HG03469 (cell line): Measurements from ENCODE around the gene C13orf42.
A peak's percentile ranks its signal among the peaks of the same experiment; 100 is the strongest.
"Not testable (repeated sequence)": the region's sequence is repeated elsewhere in the genome, so short reads cannot be mapped to it uniquely, and the experiment has no call there.

Experiments
- ATAC-seq: cut with Tn5 transposase; IDR thresholded peaks from one replicate; pipeline ENCODE4 v1.9.1; 2021; ENCODE audit warnings: mild to moderate bottlenecking, moderate library complexity, moderate number of reproducible peaks; ENCODE audit not compliant: unreplicated experiment

C13orf42 gene

GRCh38 chr13:51122868-51123566, 11.9 kb upstream of the C13orf42 start:
- no peak for ATAC-seq

- ATAC-seq, result not testable (repeated sequence)
Observed at GRCh38 chr13:51120873-51121272, 9.8 kb upstream of the C13orf42 start.

- ATAC-seq, result no peak
Observed at GRCh38 chr13:51118809-51119431, 7.8 kb upstream of the C13orf42 start.

- ATAC-seq, result no peak
Observed at GRCh38 chr13:51113969-51114368, 2.9 kb upstream of the C13orf42 start.

GRCh38 chr13:51113186-51113881, 2.3 kb upstream of the C13orf42 start:
- no peak for ATAC-seq

- no peak for ATAC-seq
Observed at GRCh38 chr13:51112771-51113170, 1.7 kb upstream of the C13orf42 start.

- no peak for ATAC-seq
Observed at GRCh38 chr13:51111997-51112396, 923 bp upstream of the C13orf42 start.

GRCh38 chr13:51107996-51108395, 3.1 kb downstream of the C13orf42 start:
- no peak for ATAC-seq

GRCh38 chr13:51105046-51105445, 6.0 kb downstream of the C13orf42 start:
- ATAC-seq, result no peak

- ATAC-seq, result no peak
Observed at GRCh38 chr13:51101636-51102235, 9.3 kb downstream of the C13orf42 start.

- ATAC-seq, result no peak
Observed at GRCh38 chr13:51097353-51098043, 13.6 kb downstream of the C13orf42 start.

GRCh38 chr13:51096131-51096530, 14.9 kb downstream of the C13orf42 start:
- ATAC-seq, result no peak

- ATAC-seq, result no peak
Observed at GRCh38 chr13:51093574-51093973, 17.5 kb downstream of the C13orf42 start.

GRCh38 chr13:51091839-51092238, 19.2 kb downstream of the C13orf42 start:
- ATAC-seq, result no peak

GRCh38 chr13:51083706-51084105, 27.4 kb downstream of the C13orf42 start:
- no peak for ATAC-seq

- ATAC-seq, result not testable (repeated sequence)
Observed at GRCh38 chr13:51080478-51081065, 30.5 kb downstream of the C13orf42 start.

GRCh38 chr13:51071493-51071892, 39.6 kb downstream of the C13orf42 start:
- ATAC-seq, result no peak

- peak; percentile 70 for ATAC-seq
Observed at GRCh38 chr13:51070005-51070649, 40.9 kb downstream of the C13orf42 start.

- ATAC-seq, result no peak
Observed at GRCh38 chr13:51068501-51068900, 42.6 kb downstream of the C13orf42 start.

GRCh38 chr13:51067706-51068105, 43.4 kb downstream of the C13orf42 start:
- no peak for ATAC-seq
